ENCODE measurements around the gene RNF115.

DNA sequence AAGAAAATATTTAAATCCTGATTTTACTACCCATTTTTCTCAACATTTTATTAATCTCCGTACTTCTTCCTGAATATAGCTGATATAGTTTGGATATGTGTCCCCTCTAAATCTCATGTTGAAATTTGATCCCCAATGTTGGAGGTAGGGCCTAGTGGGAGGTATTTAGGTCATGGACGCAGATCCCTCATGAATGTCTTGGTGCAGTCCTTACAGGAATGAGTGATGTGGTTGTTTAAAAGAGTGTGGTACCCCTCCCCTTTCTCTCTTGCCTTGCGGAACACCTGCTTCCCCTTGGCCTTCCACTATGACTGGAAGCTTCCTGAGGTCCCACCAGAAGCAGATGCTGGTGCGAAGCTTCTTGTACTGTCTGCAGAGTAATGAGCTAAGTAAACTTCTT is 17.5 kb downstream of the RNF115 start:
- no peak for TF ChIP-seq PHF8 (IDR thresholded peaks at IDR 0.05; ENCODE audit: borderline replicate concordance, low read depth)
- no peak for TF ChIP-seq ZNF302 (CRISPR knock-in tag; IDR thresholded peaks at IDR 0.05)

Data from A549 (cell line).